Mesendoderm (in vitro differentiated cells): ENCODE results near the gene ITGB7.
"Not testable (repeated sequence)": the region's sequence is repeated elsewhere in the genome, so short reads cannot be mapped to it uniquely, and the experiment has no call there.

ENCODE experiments used
- DNase-seq: peaks from one replicate; pipeline ENCODE4 v3.0.0; 2013
- H2AK5ac ChIP-seq: 2 replicates; pipeline ENCODE4 v1.6.1; 2013; ENCODE audit warnings: low read length, inconsistent platforms
- H2BK120ac ChIP-seq: 2 replicates; pipeline ENCODE4 v1.6.1; 2013; ENCODE audit warnings: low read depth, mild to moderate bottlenecking, low read length, moderate library complexity, mixed read lengths
- H2BK15ac ChIP-seq: replicated peaks from 2 replicates; pipeline ENCODE4 v1.6.1; 2013; ENCODE audit warnings: low read depth, mild to moderate bottlenecking, moderate library complexity
- H2BK5ac ChIP-seq: 2 replicates; pipeline ENCODE4 v1.6.1; 2013; ENCODE audit warnings: low read length, inconsistent platforms
- H3K18ac ChIP-seq: 2 replicates; pipeline ENCODE4 v1.6.1; 2013; ENCODE audit warnings: mild to moderate bottlenecking, low read length, mixed read lengths
- H3K23ac ChIP-seq: one replicate; pipeline ENCODE4 v1.6.1; 2013; ENCODE audit warnings: low read length
- H3K27ac ChIP-seq: 2 replicates; pipeline ENCODE4 v1.5.1; 2013; ENCODE audit warnings: low read depth, mild to moderate bottlenecking, inconsistent platforms, low read length, moderate library complexity
- H3K27me3 ChIP-seq: 2 replicates; pipeline ENCODE4 v1.6.1; 2013; ENCODE audit warnings: low read length, control low read depth, mild to moderate bottlenecking, inconsistent platforms; ENCODE audit not compliant: insufficient read depth, poor library complexity
- H3K36me3 ChIP-seq: 2 replicates; pipeline ENCODE4 v1.6.1; 2013; ENCODE audit warnings: low read length, inconsistent platforms; ENCODE audit not compliant: control insufficient read depth, insufficient read depth
- H3K4ac ChIP-seq: one replicate; pipeline ENCODE4 v1.6.1; 2013; ENCODE audit warnings: low read depth, mild to moderate bottlenecking, low read length, moderate library complexity
- H3K4me1 ChIP-seq: 2 replicates; pipeline ENCODE4 v1.6.1; 2013; ENCODE audit warnings: low read depth, low read length, inconsistent platforms; ENCODE audit not compliant: control insufficient read depth
- H3K4me2 ChIP-seq: 2 replicates; pipeline ENCODE4 v1.6.1; 2013; ENCODE audit warnings: low read length
- H3K4me3 ChIP-seq: 2 replicates; pipeline ENCODE4 v1.5.1; 2013; ENCODE audit warnings: mild to moderate bottlenecking, low read length
- H3K56ac ChIP-seq: one replicate; pipeline ENCODE4 v1.6.1; 2013; ENCODE audit warnings: low read length
- H3K79me1 ChIP-seq: 2 replicates; pipeline ENCODE4 v1.6.1; 2013; ENCODE audit warnings: low read length, inconsistent platforms
- H3K79me2 ChIP-seq: 2 replicates; pipeline ENCODE4 v1.6.1; 2013; ENCODE audit warnings: mild to moderate bottlenecking, low read length; ENCODE audit not compliant: control insufficient read depth, insufficient read depth
- H3K9ac ChIP-seq: 2 replicates; pipeline ENCODE4 v1.6.1; 2013; ENCODE audit warnings: low read length, inconsistent platforms
- H4K5ac ChIP-seq: one replicate; pipeline ENCODE4 v1.6.1; 2013; ENCODE audit warnings: low read length
- H4K8ac ChIP-seq: one replicate; pipeline ENCODE4 v1.6.1; 2013; ENCODE audit warnings: low read depth, mild to moderate bottlenecking, control low read depth, low read length, moderate library complexity
- WGBS: extraction: QIAGEN DNeasy Blood & Tissue Kit; methylation state at CpG from one replicate; pipeline ENCODE4 v1.1.7; 2013; ENCODE audit warnings: low lambda C conversion rate, missing lambda C conversion rate; ENCODE audit not compliant: insufficient coverage; ENCODE audit errors: extremely low coverage; 5-methylcytosine and 5-hydroxymethylcytosine counted together

Gene ITGB7

GRCh38 chr12:53205747-53206419 lies 1.2 kb downstream of the ITGB7 start:
- no peaks in the 10 kb centered on the region for H3K79me1 ChIP-seq
- no peak overlapping the region for H3K4ac ChIP-seq
- no peak overlapping the region for H4K8ac ChIP-seq
- DNase-seq: no peak
- peaks cover 2% of the 10 kb centered on the region for H3K4me1 ChIP-seq
- no peak overlapping the region for H3K18ac ChIP-seq
- no peak overlapping the region for H3K23ac ChIP-seq
- no peak overlapping the region for H4K5ac ChIP-seq
- no peak overlapping the region for H3K56ac ChIP-seq
- no peak overlapping the region for H2BK120ac ChIP-seq
- H3K4me2 ChIP-seq: no peak overlapping the region
- no peak overlapping the region for H3K9ac ChIP-seq
- no peak overlapping the region for H2BK15ac ChIP-seq
- no peaks in the 10 kb centered on the region for H3K79me2 ChIP-seq
- no peak overlapping the region for H3K4me3 ChIP-seq
- no peak overlapping the region for H2BK5ac ChIP-seq
- H2AK5ac ChIP-seq: no peak overlapping the region
- H3K27ac ChIP-seq: no peak overlapping the region
- no peaks in the 10 kb centered on the region for H3K27me3 ChIP-seq
- WGBS: no CpG with 5 or more reads among the region's 7 CpGs
- H3K36me3 ChIP-seq: no peaks in the 10 kb centered on the region

GRCh38 chr12:53204351-53204750 lies 2.7 kb downstream of the ITGB7 start:
- H4K8ac ChIP-seq: no peak overlapping the region
- H3K27me3 ChIP-seq: no peaks in the 10 kb centered on the region
- no peak overlapping the region for H2AK5ac ChIP-seq
- no peak overlapping the region for H2BK120ac ChIP-seq
- WGBS: no CpG with 5 or more reads among the region's 1 CpG
- no peak overlapping the region for H4K5ac ChIP-seq
- no peak overlapping the region for H3K9ac ChIP-seq
- no peak overlapping the region for H3K4me2 ChIP-seq
- H3K56ac ChIP-seq: no peak overlapping the region
- no peak overlapping the region for H3K27ac ChIP-seq
- no peak overlapping the region for H2BK15ac ChIP-seq
- peaks cover 2% of the 10 kb centered on the region for H3K4me1 ChIP-seq
- no peak overlapping the region for H2BK5ac ChIP-seq
- DNase-seq: no peak
- H3K18ac ChIP-seq: no peak overlapping the region
- H3K79me1 ChIP-seq: no peaks in the 10 kb centered on the region
- no peaks in the 10 kb centered on the region for H3K36me3 ChIP-seq
- H3K4me3 ChIP-seq: no peak overlapping the region
- H3K23ac ChIP-seq: no peak overlapping the region
- no peak overlapping the region for H3K4ac ChIP-seq
- H3K79me2 ChIP-seq: no peaks in the 10 kb centered on the region

DNA sequence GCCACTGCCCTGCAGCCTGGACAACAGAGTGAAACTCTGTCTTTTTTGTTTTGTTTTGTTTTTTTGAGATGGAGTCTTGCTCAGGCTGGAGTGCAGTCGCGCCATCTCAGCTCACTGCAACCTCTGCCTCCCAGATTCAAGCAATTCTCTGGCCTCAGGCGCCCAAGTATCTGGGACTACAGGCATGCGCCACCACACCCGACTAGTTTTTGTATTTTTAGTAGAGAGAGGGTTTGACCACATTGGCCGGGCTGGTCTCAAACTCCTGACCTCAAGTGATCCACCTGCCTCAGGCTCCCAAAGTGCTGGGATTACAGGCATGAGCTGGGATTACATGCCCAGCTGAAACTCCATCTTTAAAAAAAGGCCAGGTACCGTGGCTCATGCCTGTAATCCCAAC lies 4.7 kb downstream of the ITGB7 start:
- H3K23ac ChIP-seq, H3K36me3 ChIP-seq, H3K79me2 ChIP-seq, H3K4ac ChIP-seq, H3K56ac ChIP-seq, H3K4me3 ChIP-seq, H3K4me1 ChIP-seq, H2BK120ac ChIP-seq, H3K18ac ChIP-seq, H3K27ac ChIP-seq, H3K4me2 ChIP-seq, H3K9ac ChIP-seq, H4K8ac ChIP-seq, H3K79me1 ChIP-seq, H3K27me3 ChIP-seq, H2BK15ac ChIP-seq, H4K5ac ChIP-seq, DNase-seq, H2AK5ac ChIP-seq, H2BK5ac ChIP-seq: not testable (repeated sequence)
- WGBS: no CpG with 5 or more reads among the region's 7 CpGs

- Histone ChIP-seq H3K4me1 (no peaks in the 10 kb centered on the region), H3K9ac (no peak overlapping the region), H3K79me2 (no peaks in the 10 kb centered on the region), H3K27me3 (no peaks in the 10 kb centered on the region), H3K18ac (no peak overlapping the region), H2BK120ac (no peak overlapping the region), H2AK5ac (no peak overlapping the region), H3K56ac (no peak overlapping the region), H3K4me3 (no peak overlapping the region), H4K5ac (no peak overlapping the region), H3K79me1 (no peaks in the 10 kb centered on the region), H3K36me3 (no peaks in the 10 kb centered on the region), H4K8ac (no peak overlapping the region), H2BK5ac (no peak overlapping the region), H3K4me2 (no peak overlapping the region), H3K23ac (no peak overlapping the region), H3K27ac (no peak overlapping the region), H2BK15ac (no peak overlapping the region), H3K4ac (no peak overlapping the region)
- no CpG with 5 or more reads among the region's 4 CpGs for WGBS
- DNase-seq: no peak
Observed at GRCh38 chr12:53201639-53202038, 5.4 kb downstream of the ITGB7 start.

GRCh38 chr12:53201177-53201541 lies 5.9 kb downstream of the ITGB7 start:
- H3K4ac ChIP-seq: no peak overlapping the region
- H3K4me1 ChIP-seq: no peaks in the 10 kb centered on the region
- no peak overlapping the region for H2AK5ac ChIP-seq
- no peaks in the 10 kb centered on the region for H3K79me1 ChIP-seq
- no peak overlapping the region for H2BK5ac ChIP-seq
- no peaks in the 10 kb centered on the region for H3K36me3 ChIP-seq
- no peak for DNase-seq
- no peak overlapping the region for H2BK120ac ChIP-seq
- no peak overlapping the region for H3K4me2 ChIP-seq
- H3K9ac ChIP-seq: no peak overlapping the region
- no peaks in the 10 kb centered on the region for H3K27me3 ChIP-seq
- H4K5ac ChIP-seq: no peak overlapping the region
- no peak overlapping the region for H3K56ac ChIP-seq
- H3K23ac ChIP-seq: no peak overlapping the region
- H2BK15ac ChIP-seq: no peak overlapping the region
- no peak overlapping the region for H3K4me3 ChIP-seq
- no peak overlapping the region for H3K18ac ChIP-seq
- H3K27ac ChIP-seq: no peak overlapping the region
- no peaks in the 10 kb centered on the region for H3K79me2 ChIP-seq
- H4K8ac ChIP-seq: no peak overlapping the region
- no CpG with 5 or more reads among the region's 1 CpG for WGBS
